Activated CD8-positive, alpha-beta T cell treated with anti-CD3 and anti-CD28 coated beads for 36 hours (primary cell): Measurements from ENCODE around the gene CAPN5. TPM values are rescaled to one million over a fixed set of nuclear protein-coding genes. Genes with fewer than 3 reads are reported as not detected.

Experiments
- ATAC-seq: fragments of 200-7000 bp; cut with Tn5 transposase; one replicate; pipeline ENCODE4 v1.10.0; 2021; ENCODE audit warnings: mild to moderate bottlenecking, moderate library complexity
- CTCF ChIA-PET: fragments of 350-600 bp; sonication (Branson Sonifier 250); formaldehyde crosslinking; loops from one replicate; lab custom pipeline; 2021; ENCODE audit warnings: antibody characterized with exemption; lab: Charles Lee
- POLR2A ChIA-PET: fragments of 350-600 bp; sonication (Branson Sonifier 250); formaldehyde crosslinking; loops from one replicate; lab custom pipeline; 2021; ENCODE audit warnings: antibody characterized with exemption; lab: Charles Lee
- DNase-seq: peaks from one replicate; pipeline ENCODE4 v3.0.0-alpha.2; 2020
- H3K27ac Mint-ChIP-seq: one replicate; pipeline ENCODE4 v1.8.0; 2021; ENCODE audit warnings: mild to moderate bottlenecking, mixed read lengths
- H3K27me3 Mint-ChIP-seq: one replicate; pipeline ENCODE4 v1.8.0; 2021; ENCODE audit warnings: mixed read lengths
- H3K36me3 Mint-ChIP-seq: one replicate; pipeline ENCODE4 v1.8.0; 2021; ENCODE audit warnings: low read depth, mixed read lengths
- H3K4me1 Mint-ChIP-seq: one replicate; pipeline ENCODE4 v1.8.0; 2021; ENCODE audit warnings: low read depth, mixed read lengths
- H3K4me3 Mint-ChIP-seq: one replicate; pipeline ENCODE4 v1.8.0; 2021; ENCODE audit warnings: mild to moderate bottlenecking, moderate library complexity, mixed read lengths
- H3K9me3 Mint-ChIP-seq: one replicate; pipeline ENCODE4 v1.8.0; 2021; ENCODE audit warnings: mixed read lengths
- intact Hi-C: fragments of 100-400 bp; cut with micrococcal nuclease; formaldehyde crosslinking; loops from one replicate; pipeline ENCODE4 v1.10.0; 2022
- total RNA-seq, 2 experiments: library from RNA; stranded (reverse); gene quantifications; one replicate each; pipeline ENCODE4 v1.2.3, GENCODE V29; 2021
- TF ChIP-seq, protein P1 (sequence below): fragments of 200-600 bp; IDR thresholded peaks from one replicate; pipeline ENCODE4 v1.8.0; 2022; ENCODE audit warnings: antibody characterized with exemption, mild to moderate bottlenecking

The CAPN5 gene
- total RNA-seq, 2 experiments from 2014 or later = 1.6 to 2.2 TPM

DNA sequence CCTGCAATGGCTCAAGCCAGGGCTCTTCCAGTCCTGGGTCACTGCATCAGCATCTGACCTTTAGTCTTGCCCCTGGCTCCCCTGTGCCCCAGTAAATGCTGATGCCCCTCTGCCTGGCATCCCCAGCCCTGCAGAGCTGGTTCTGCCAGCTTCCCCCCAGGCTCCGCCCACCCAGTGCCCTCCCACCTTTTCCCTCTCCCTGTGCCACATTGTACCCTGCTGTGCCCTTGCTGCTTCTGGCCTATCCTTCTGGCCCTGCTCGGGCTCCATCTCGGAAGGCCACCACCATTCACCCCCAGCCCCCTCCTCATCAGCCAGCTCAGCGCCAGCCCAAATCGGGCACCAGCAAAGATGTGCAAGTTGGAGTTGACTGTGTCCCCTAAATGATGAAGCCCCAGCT lies 7.4 kb downstream of the CAPN5 start:
- intact Hi-C loops = no loop called here
- ChIA-PET CTCF (no interaction called here), POLR2A (interaction anchor here (2.2 kb wide), 1 partner anchor 8 kb away, joined by 8 read pairs; no protein-coding TSS in a partner anchor)
- TF ChIP-seq, protein P1, sequence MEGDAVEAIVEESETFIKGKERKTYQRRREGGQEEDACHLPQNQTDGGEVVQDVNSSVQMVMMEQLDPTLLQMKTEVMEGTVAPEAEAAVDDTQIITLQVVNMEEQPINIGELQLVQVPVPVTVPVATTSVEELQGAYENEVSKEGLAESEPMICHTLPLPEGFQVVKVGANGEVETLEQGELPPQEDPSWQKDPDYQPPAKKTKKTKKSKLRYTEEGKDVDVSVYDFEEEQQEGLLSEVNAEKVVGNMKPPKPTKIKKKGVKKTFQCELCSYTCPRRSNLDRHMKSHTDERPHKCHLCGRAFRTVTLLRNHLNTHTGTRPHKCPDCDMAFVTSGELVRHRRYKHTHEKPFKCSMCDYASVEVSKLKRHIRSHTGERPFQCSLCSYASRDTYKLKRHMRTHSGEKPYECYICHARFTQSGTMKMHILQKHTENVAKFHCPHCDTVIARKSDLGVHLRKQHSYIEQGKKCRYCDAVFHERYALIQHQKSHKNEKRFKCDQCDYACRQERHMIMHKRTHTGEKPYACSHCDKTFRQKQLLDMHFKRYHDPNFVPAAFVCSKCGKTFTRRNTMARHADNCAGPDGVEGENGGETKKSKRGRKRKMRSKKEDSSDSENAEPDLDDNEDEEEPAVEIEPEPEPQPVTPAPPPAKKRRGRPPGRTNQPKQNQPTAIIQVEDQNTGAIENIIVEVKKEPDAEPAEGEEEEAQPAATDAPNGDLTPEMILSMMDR = no peak
- Mint-ChIP-seq H3K4me3 (no peak overlapping the region), H3K36me3 (no peaks in the 10 kb centered on the region), H3K27ac (no peak overlapping the region), H3K4me1 (peaks cover 23% of the 10 kb centered on the region), H3K9me3 (peaks cover 4% of the 10 kb centered on the region), H3K27me3 (no peaks in the 10 kb centered on the region)
- DNase-seq (no peak), ATAC-seq (no peak)

DNA sequence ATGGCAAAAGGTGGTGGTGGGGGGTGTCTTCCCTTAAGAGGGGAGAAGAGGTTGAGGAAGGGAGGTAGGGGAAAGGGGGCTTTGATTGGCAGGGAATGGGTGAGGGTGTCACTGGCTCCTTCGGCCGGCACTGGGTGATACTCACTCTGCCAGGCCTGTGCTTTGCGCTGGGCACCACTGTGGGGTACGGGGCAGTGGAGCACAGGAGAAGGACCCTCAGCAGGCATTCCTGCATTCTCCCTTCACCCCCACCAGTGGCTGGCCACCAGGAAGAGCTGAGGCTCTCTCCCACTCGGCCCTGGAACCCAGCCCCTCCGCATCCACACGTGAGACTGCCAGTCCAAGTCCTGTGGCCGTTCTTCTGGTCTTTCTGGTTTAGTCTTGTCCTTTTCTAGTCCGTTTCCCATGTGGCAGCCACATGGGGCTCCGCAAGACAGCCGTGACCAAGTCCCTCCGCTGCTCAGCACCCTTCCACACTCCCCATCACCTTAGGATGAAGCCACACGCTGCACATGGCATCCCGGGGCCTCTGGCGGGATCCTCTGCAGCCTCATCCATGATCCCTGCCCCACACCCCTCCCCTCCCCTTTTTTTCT lies 8.0 kb downstream of the CAPN5 start:
- Mint-ChIP-seq H3K27ac (no peak overlapping the region), H3K27me3 (no peaks in the 10 kb centered on the region), H3K4me1 (peaks cover 25% of the 10 kb centered on the region), H3K4me3 (no peak overlapping the region), H3K36me3 (no peaks in the 10 kb centered on the region), H3K9me3 (peaks cover 4% of the 10 kb centered on the region)
- POLR2A ChIA-PET = no interaction called here
- intact Hi-C loops = no loop called here
- ATAC-seq (no peak), DNase-seq (no peak)
- CTCF ChIA-PET = interaction anchor here (1.1 to 1.6 kb wide), 3 partner anchors 17 to 113 kb away, joined by 3 to 4 read pairs (median 3); no protein-coding TSS in a partner anchor
- TF ChIP-seq, protein P1 = no peak

DNA sequence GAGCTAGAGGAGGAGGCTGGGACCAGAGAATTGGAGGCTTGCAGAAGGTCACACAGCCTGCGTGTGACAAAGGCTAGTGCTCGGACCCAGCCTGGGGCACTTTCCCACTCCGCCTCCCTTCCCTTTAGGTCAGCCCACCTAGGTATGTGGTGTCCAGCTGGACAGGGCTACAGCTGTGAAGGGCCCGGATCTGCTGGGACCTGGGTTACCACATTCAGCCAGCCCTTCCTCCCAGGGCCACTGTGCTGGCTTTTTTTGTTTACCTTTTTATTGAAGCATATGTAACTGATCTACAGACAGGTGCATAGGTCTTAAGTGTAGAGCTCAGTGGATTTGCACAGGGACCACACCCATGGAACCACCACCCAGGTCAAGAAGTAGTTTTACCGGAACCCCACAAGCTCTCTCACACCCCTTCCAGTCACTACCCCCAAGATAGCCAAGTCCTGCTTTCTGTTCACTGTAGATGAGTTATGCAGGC lies 8.7 kb downstream of the CAPN5 start:
- Mint-ChIP-seq H3K4me3 (no peak overlapping the region), H3K27me3 (no peaks in the 10 kb centered on the region), H3K9me3 (peaks cover 4% of the 10 kb centered on the region), H3K27ac (no peak overlapping the region), H3K36me3 (no peaks in the 10 kb centered on the region), H3K4me1 (peaks cover 31% of the 10 kb centered on the region)
- intact Hi-C loops = no loop called here
- no peak for ATAC-seq
- ChIA-PET POLR2A (no interaction called here), CTCF (interaction anchor here (0.6 to 1.6 kb wide), 5 partner anchors 9 to 112 kb away, joined by 3 to 4 read pairs (median 3); partner anchors contain the start of gene CAPN5)
- no peak for DNase-seq
- TF ChIP-seq, protein P1 = no peak

DNA sequence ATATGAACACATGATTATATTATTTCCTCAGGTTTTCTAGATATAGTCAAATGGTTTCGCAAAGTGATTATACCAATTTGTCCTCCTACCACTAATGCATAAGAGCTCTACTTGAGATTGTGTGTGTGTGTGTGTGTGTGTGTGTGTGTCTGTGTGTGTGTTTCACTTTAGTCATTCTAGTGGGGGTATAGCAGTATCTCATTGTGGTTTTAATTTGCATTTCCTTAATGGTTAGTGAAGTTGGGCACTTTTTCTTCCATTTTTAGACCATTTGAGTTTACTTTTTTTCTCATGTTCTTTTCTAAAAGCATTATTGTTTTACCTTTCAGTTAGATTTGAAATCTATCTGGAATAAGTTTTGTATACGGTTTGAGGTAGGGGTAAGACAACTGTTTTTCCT lies 12.9 kb downstream of the CAPN5 start:
- Mint-ChIP-seq H3K36me3 (no peaks in the 10 kb centered on the region), H3K9me3 (peaks cover 4% of the 10 kb centered on the region), H3K27me3 (no peaks in the 10 kb centered on the region), H3K4me3 (no peak overlapping the region), H3K27ac (no peak overlapping the region), H3K4me1 (peaks cover 21% of the 10 kb centered on the region)
- ATAC-seq (no peak), DNase-seq (no peak)
- ChIA-PET POLR2A (no interaction called here), CTCF (interaction anchor here (1.1 to 4.9 kb wide), 5 partner anchors 11 to 159 kb away, joined by 3 to 54 read pairs (median 5); no protein-coding TSS in a partner anchor)
- TF ChIP-seq, protein P1 = no peak
- intact Hi-C loops = no loop called here

DNA sequence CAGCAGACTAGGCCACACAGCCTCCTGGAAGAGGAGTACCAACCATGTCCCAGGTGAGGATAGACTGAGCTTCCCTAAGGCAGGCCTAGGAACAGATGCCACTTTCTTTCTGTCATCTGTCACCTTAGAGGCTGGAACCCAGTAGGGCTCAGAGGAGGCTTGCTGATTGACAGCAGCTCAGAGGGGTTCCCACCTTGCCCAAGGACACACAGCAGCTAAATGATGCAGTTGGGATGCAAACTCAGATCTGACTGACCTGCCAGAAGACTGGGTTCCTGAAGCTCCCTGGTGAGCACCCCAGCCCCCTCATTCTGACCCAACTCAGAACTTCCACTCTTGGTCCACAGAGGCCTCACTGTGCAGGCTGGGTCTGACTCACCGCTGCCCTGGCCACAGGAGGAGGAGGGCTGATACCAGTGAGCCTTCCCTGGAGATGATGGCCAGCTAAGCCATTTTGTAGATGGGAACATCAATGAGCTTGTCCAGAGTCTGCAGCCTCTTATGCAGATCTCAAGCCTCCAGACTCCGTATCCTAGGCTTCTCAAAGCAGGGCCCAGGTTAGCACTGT lies 14.0 kb downstream of the CAPN5 start:
- peaks cover 21% of the 10 kb centered on the region for H3K4me1 Mint-ChIP-seq
- H3K27ac Mint-ChIP-seq = no peak overlapping the region
- TF ChIP-seq, protein P1 = no peak
- H3K27me3 Mint-ChIP-seq = no peaks in the 10 kb centered on the region
- peaks cover 4% of the 10 kb centered on the region for H3K9me3 Mint-ChIP-seq
- ATAC-seq (no peak), DNase-seq (no peak)
- no peak overlapping the region for H3K4me3 Mint-ChIP-seq
- no peaks in the 10 kb centered on the region for H3K36me3 Mint-ChIP-seq
- ChIA-PET POLR2A (no interaction called here), CTCF (interaction anchor here (1.4 to 4.9 kb wide), 4 partner anchors 10 to 160 kb away, joined by 4 to 54 read pairs (median 11); no protein-coding TSS in a partner anchor)
- intact Hi-C loops = no loop called here
